HAP-1 (cell line): ENCODE data around the gene B2M.

ENCODE experiments used
- DNase-seq, 2 experiments: peaks; one replicate each; pipeline ENCODE4 v3.0.0-alpha.2; 2016 to 2020; ENCODE audit warnings: low spot score in 2 of 2
- H3K27me3 ChIP-seq: fragments of 250-450 bp; sonication (Bioruptor Pico); 2 replicates; pipeline ENCODE4 v1.5.1; 2020; ENCODE audit warnings: low read depth, mild to moderate bottlenecking, moderate library complexity
- H3K36me3 ChIP-seq: fragments of 250-450 bp; sonication (Bioruptor Pico); replicated peaks from 2 replicates; pipeline ENCODE4 v1.5.1; 2020; ENCODE audit warnings: mild to moderate bottlenecking
- H3K4me1 ChIP-seq: fragments of 250-450 bp; sonication (Bioruptor Pico); 2 replicates; pipeline ENCODE4 v1.5.1; 2020; ENCODE audit warnings: mild to moderate bottlenecking
- H3K4me3 ChIP-seq: fragments of 250-450 bp; sonication (Bioruptor Pico); 2 replicates; pipeline ENCODE4 v1.5.1; 2020; ENCODE audit warnings: mild to moderate bottlenecking, moderate library complexity
- H3K9me3 ChIP-seq: fragments of 250-450 bp; sonication (Bioruptor Pico); 2 replicates; pipeline ENCODE4 v1.5.1; 2020; ENCODE audit warnings: mild to moderate bottlenecking, moderate library complexity
- in situ Hi-C: fragments of 300-500 bp; cut with MboI; formaldehyde crosslinking; loops from 3 replicates; pipeline ENCODE4 v1.14.3; 2020; ENCODE audit warnings: low sequenced_read_pairs, inconsistent platforms, mixed read lengths

B2M gene

GRCh38 chr15:44711096-44711742, at the start of gene B2M, which contains the start of gene PATL2:
Gene B2M, plus strand, starts transcription at chr15:44711517. Its CDS starts 30 bp downstream, at chr15:44711547.
Gene PATL2, minus strand, starts transcription at chr15:44711323. Its CDS starts 34,833 bp downstream, at chr15:44676490.
- Histone ChIP-seq H3K27me3 (no peaks in the 10 kb centered on the region), H3K4me3 (peak within 1 kb of the TSS; percentile 98), H3K4me1 (peaks cover 4% of the 10 kb centered on the region; the same call in 1 of the 2 replicates), H3K9me3 (no peaks in the 10 kb centered on the region), H3K36me3 (peaks cover 19% of the 10 kb centered on the region)
- in situ Hi-C loops = no loop called here
- peak; percentile 95 for DNase-seq

GRCh38 chr15:44661576-44661975, 49.7 kb upstream of the B2M start:
- in situ Hi-C loops = no loop called here
- Histone ChIP-seq H3K9me3 (no peaks in the 10 kb centered on the region), H3K4me1 (peaks cover 9% of the 10 kb centered on the region), H3K4me3 (no peak overlapping the region), H3K27me3 (no peaks in the 10 kb centered on the region), H3K36me3 (peaks cover 15% of the 10 kb centered on the region)
- no peak for DNase-seq

- Histone ChIP-seq H3K9me3 (no peaks in the 10 kb centered on the region), H3K27me3 (no peaks in the 10 kb centered on the region), H3K4me1 (peaks cover 9% of the 10 kb centered on the region), H3K36me3 (peaks cover 13% of the 10 kb centered on the region), H3K4me3 (peak overlapping the region; percentile 91)
- DNase-seq = peak; percentile 60 to 82
- in situ Hi-C loops = no loop called here
Measured at GRCh38 chr15:44662478-44663409, 48.6 kb upstream of the B2M start.

- Histone ChIP-seq H3K27me3 (no peaks in the 10 kb centered on the region), H3K4me1 (peaks cover 9% of the 10 kb centered on the region), H3K36me3 (peaks cover 13% of the 10 kb centered on the region), H3K9me3 (no peaks in the 10 kb centered on the region), H3K4me3 (peak within 1 kb of the TSS; percentile 91)
- peak; percentile 96 to 99 for DNase-seq
- in situ Hi-C loops = no loop called here
Measured at GRCh38 chr15:44663410-44664308, 47.7 kb upstream of the B2M start, which contains the start of gene SPG11. Gene SPG11, minus strand, starts transcription at chr15:44663662. Its CDS starts 15 bp downstream, at chr15:44663647.

GRCh38 chr15:44666210-44667038, 44.9 kb upstream of the B2M start:
- Histone ChIP-seq H3K27me3 (no peaks in the 10 kb centered on the region), H3K4me3 (no peak overlapping the region), H3K4me1 (peaks cover 9% of the 10 kb centered on the region), H3K9me3 (no peaks in the 10 kb centered on the region), H3K36me3 (no peaks in the 10 kb centered on the region)
- no peak for DNase-seq
- in situ Hi-C loops = no loop called here

- in situ Hi-C loops = no loop called here
- Histone ChIP-seq H3K36me3 (no peaks in the 10 kb centered on the region), H3K27me3 (no peaks in the 10 kb centered on the region), H3K9me3 (no peaks in the 10 kb centered on the region), H3K4me3 (no peak overlapping the region), H3K4me1 (peaks cover 7% of the 10 kb centered on the region)
- no peak for DNase-seq
Measured at GRCh38 chr15:44667039-44667360, 44.3 kb upstream of the B2M start.

- Histone ChIP-seq H3K4me3 (no peak overlapping the region), H3K36me3 (no peaks in the 10 kb centered on the region), H3K27me3 (no peaks in the 10 kb centered on the region), H3K4me1 (peaks cover 3% of the 10 kb centered on the region; the same call in 1 of the 2 replicates), H3K9me3 (no peaks in the 10 kb centered on the region)
- no peak for DNase-seq
- in situ Hi-C loops = no loop called here
Measured at GRCh38 chr15:44668921-44669320, 42.4 kb upstream of the B2M start.

GRCh38 chr15:44670087-44670950, 41.0 kb upstream of the B2M start:
- Histone ChIP-seq H3K9me3 (no peaks in the 10 kb centered on the region), H3K4me3 (no peak overlapping the region), H3K4me1 (no peaks in the 10 kb centered on the region), H3K36me3 (no peaks in the 10 kb centered on the region), H3K27me3 (no peaks in the 10 kb centered on the region)
- in situ Hi-C loops = no loop called here
- DNase-seq = no peak

- Histone ChIP-seq H3K4me1 (no peaks in the 10 kb centered on the region), H3K9me3 (no peaks in the 10 kb centered on the region), H3K36me3 (no peaks in the 10 kb centered on the region), H3K27me3 (no peaks in the 10 kb centered on the region), H3K4me3 (no peak overlapping the region)
- DNase-seq = no peak
- in situ Hi-C loops = no loop called here
Measured at GRCh38 chr15:44673639-44674038, 37.7 kb upstream of the B2M start.

- DNase-seq = no peak
- no peaks in the 10 kb centered on the region for H3K4me1 ChIP-seq
- in situ Hi-C loops = no loop called here
- no peak overlapping the region for H3K4me3 ChIP-seq
- no peaks in the 10 kb centered on the region for H3K36me3 ChIP-seq
- no peaks in the 10 kb centered on the region for H3K9me3 ChIP-seq
- 0 out of 2 replicates have a peak, but pooled peaks cover 4% of the 10 kb centered on the region for H3K27me3 ChIP-seq
Measured at GRCh38 chr15:44675911-44676310, 35.4 kb upstream of the B2M start.

GRCh38 chr15:44676676-44677075, 34.6 kb upstream of the B2M start:
- Histone ChIP-seq H3K27me3 (0 out of 2 replicates have a peak, but pooled peaks cover 4% of the 10 kb centered on the region), H3K4me3 (no peak overlapping the region), H3K4me1 (no peaks in the 10 kb centered on the region), H3K36me3 (no peaks in the 10 kb centered on the region), H3K9me3 (no peaks in the 10 kb centered on the region)
- in situ Hi-C loops = no loop called here
- DNase-seq = no peak

GRCh38 chr15:44682211-44682610, 29.1 kb upstream of the B2M start:
- no peak for DNase-seq
- 0 out of 2 replicates have a peak, but pooled peaks cover 4% of the 10 kb centered on the region for H3K27me3 ChIP-seq
- no peaks in the 10 kb centered on the region for H3K9me3 ChIP-seq
- no peak overlapping the region for H3K4me3 ChIP-seq
- H3K4me1 ChIP-seq = peaks cover 6% of the 10 kb centered on the region; the same call in 1 of the 2 replicates
- in situ Hi-C loops = no loop called here
- no peaks in the 10 kb centered on the region for H3K36me3 ChIP-seq
